ENCODE measurements around the gene PITRM1.
"Not testable (repeated sequence)": the region's sequence is repeated elsewhere in the genome, so short reads cannot be mapped to it uniquely, and the experiment has no call there.

GRCh38 chr10:3219021-3219628 lies 46.5 kb upstream of the PITRM1 start:
- TF ChIP-seq CTCF (IDR thresholded peaks at IDR 0.05; ENCODE audit: poor library complexity); EZH2phosphoT487 (IDR thresholded peaks at IDR 0.05; ENCODE audit: low read depth, severe bottlenecking, unreplicated experiment): not testable (repeated sequence)

All from hepatocyte (in vitro differentiated cells).